Stimulated activated naive CD8-positive, alpha-beta T cell treated with anti-CD3 and anti-CD28 coated beads, Interleukin-15, Interleukin-2, amounts not matched to agents 100 ng/mL and 50 ng/mL, for 24 hours (primary cell): Measurements from ENCODE around the gene SDHB.
A peak's percentile ranks its signal among the peaks of the same experiment; 100 is the strongest.

Experiments
- H3K27ac Mint-ChIP-seq: one replicate; pipeline ENCODE4 v1.8.0; 2021; ENCODE audit warnings: mild to moderate bottlenecking, mixed read lengths
- H3K27me3 Mint-ChIP-seq: one replicate; pipeline ENCODE4 v1.8.0; 2021; ENCODE audit warnings: mixed read lengths
- H3K36me3 Mint-ChIP-seq: one replicate; pipeline ENCODE4 v1.8.0; 2021; ENCODE audit warnings: low read depth, mixed read lengths
- H3K4me1 Mint-ChIP-seq: one replicate; pipeline ENCODE4 v1.8.0; 2021; ENCODE audit warnings: low read depth, mixed read lengths
- H3K4me3 Mint-ChIP-seq: one replicate; pipeline ENCODE4 v1.8.0; 2021; ENCODE audit warnings: mild to moderate bottlenecking, mixed read lengths
- H3K9me3 Mint-ChIP-seq: one replicate; pipeline ENCODE4 v1.8.0; 2021; ENCODE audit warnings: mixed read lengths

The SDHB gene

DNA sequence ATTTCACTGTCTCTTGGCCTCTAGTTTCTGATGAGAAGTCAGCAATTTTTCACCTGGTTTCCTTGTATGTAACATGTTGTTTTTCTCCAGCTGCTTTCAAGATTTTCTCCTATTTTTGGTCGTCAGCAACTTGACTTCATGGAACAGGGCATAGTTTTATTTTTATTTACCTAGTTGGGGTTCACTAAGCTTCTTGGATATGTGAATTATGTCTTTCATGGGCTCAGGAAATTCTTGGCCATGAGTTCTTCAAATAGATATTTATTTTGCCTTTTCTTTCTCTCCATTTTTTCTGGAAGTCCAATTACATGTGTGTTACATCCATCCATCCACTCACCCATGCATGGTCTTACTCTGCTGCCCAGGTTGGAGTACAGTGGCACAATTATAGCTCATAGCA, 13.7 kb downstream of the SDHB start:
- H3K27ac Mint-ChIP-seq: peak overlapping the region; percentile 1
- H3K4me1 Mint-ChIP-seq: peaks cover 3% of the 10 kb centered on the region
- no peaks in the 10 kb centered on the region for H3K9me3 Mint-ChIP-seq
- no peaks in the 10 kb centered on the region for H3K27me3 Mint-ChIP-seq
- H3K4me3 Mint-ChIP-seq: no peak overlapping the region
- H3K36me3 Mint-ChIP-seq: peaks cover 53% of the 10 kb centered on the region

DNA sequence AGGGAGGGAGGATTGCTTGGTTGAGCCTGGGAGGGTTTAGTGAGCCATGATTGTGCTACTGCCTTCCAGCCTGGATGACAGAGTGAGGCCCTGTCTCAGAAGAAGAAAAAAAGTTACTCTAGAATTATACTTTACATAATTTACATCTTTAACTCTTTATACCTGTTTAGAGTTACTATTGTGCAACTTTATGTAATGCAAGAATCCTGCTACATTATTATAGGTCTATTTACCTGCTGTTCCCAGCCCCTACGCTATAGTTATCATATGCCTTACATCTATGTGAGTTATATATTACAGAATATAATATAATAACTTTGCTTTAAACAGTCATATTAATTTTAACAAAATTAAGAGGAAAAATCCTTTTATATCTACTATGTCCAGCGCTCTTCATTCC, 14.3 kb downstream of the SDHB start:
- no peak overlapping the region for H3K27ac Mint-ChIP-seq
- H3K4me3 Mint-ChIP-seq: no peak overlapping the region
- no peaks in the 10 kb centered on the region for H3K27me3 Mint-ChIP-seq
- H3K9me3 Mint-ChIP-seq: no peaks in the 10 kb centered on the region
- peaks cover 47% of the 10 kb centered on the region for H3K36me3 Mint-ChIP-seq
- H3K4me1 Mint-ChIP-seq: no peaks in the 10 kb centered on the region

DNA sequence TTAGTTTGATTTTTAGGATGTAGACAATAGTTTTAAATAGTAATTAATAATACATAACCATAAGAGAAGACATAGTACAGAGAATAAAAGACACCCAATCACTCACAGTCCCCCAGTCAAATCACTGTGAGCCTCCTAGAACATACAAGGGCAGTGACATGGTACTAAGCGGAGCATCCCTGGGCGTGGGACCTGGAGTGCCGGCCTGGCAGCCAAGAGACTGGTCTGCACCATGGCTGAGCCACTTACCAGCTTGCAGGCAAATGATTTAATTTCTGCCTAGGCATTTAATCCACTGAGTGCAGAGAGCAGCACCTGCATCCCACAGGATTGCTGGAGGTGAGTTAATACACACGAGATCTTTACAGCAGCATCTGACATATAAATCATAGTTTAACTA, 20.4 kb downstream of the SDHB start:
- no peak overlapping the region for H3K27ac Mint-ChIP-seq
- H3K4me3 Mint-ChIP-seq: no peak overlapping the region
- no peaks in the 10 kb centered on the region for H3K27me3 Mint-ChIP-seq
- no peaks in the 10 kb centered on the region for H3K9me3 Mint-ChIP-seq
- no peaks in the 10 kb centered on the region for H3K4me1 Mint-ChIP-seq
- peaks cover 22% of the 10 kb centered on the region for H3K36me3 Mint-ChIP-seq

DNA sequence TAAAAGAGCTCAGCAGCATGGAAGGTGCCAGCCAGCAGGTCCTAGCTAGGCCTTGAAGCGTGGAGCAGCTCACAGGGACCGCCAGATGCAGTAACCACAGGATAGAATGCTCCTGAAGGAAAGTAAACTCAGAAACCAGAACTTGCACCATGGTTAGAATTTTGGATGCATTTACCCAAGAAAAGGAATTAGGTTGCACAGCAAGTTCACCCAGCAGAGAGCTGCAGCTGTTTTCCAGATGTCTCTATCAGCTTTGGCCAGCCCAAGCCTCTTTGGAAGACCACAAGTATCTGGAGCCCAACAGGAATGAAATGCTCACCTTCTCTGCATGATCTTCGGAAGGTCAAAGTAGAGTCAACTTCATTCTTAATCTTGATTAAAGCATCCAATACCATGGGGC, 21.1 kb downstream of the SDHB start:
- Mint-ChIP-seq H3K27ac (no peak overlapping the region), H3K4me3 (no peak overlapping the region), H3K9me3 (no peaks in the 10 kb centered on the region), H3K4me1 (no peaks in the 10 kb centered on the region), H3K27me3 (no peaks in the 10 kb centered on the region), H3K36me3 (peaks cover 23% of the 10 kb centered on the region)

DNA sequence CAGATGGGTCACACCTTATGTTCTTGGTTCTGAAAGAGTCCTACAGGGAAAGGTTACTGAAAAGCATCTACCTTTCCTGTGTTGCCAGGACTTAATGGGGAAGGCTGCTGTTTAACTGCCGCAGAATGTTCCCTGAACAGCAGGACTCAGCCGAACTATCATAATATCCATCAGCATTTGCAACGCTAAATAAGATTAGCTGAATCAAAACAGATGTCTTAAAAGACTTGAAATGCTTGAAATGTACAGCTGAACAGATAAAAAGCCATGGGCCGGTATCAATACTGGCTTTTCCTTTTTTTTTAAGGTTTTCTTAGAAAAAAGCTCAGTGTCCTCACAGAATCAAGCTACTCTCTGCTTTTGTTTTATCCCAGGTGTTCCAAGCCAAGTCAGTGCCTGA, 22.4 kb downstream of the SDHB start:
- H3K36me3 Mint-ChIP-seq: peaks cover 33% of the 10 kb centered on the region

DNA sequence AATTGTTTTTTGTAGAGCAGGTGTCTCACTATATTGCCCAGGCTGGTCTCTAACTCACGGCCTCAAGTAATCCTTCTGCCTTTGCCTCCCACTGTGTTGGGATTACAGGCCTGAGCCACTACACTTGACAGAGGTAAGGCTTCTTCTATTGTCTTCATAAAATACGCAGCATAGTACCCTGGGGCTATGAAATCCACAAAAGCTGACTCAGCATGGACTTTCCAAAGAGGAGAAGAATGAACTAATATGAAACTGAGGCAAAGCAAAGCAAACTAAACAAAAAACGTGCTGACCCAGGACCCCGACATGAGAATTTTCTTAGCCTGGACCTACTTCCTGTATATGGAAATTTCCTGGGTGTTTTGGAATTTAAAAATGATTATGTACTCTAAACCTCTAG, 23.6 kb downstream of the SDHB start:
- no peak overlapping the region for H3K4me3 Mint-ChIP-seq
- H3K36me3 Mint-ChIP-seq: peaks cover 33% of the 10 kb centered on the region
- H3K27ac Mint-ChIP-seq: no peak overlapping the region
- no peaks in the 10 kb centered on the region for H3K27me3 Mint-ChIP-seq
- H3K4me1 Mint-ChIP-seq: no peaks in the 10 kb centered on the region
- H3K9me3 Mint-ChIP-seq: no peaks in the 10 kb centered on the region

More for the DNA sequence above, 22.4 kb downstream of the SDHB start:
- Mint-ChIP-seq H3K9me3 (no peaks in the 10 kb centered on the region), H3K27ac (no peak overlapping the region), H3K27me3 (no peaks in the 10 kb centered on the region), H3K4me3 (no peak overlapping the region), H3K4me1 (no peaks in the 10 kb centered on the region)

DNA sequence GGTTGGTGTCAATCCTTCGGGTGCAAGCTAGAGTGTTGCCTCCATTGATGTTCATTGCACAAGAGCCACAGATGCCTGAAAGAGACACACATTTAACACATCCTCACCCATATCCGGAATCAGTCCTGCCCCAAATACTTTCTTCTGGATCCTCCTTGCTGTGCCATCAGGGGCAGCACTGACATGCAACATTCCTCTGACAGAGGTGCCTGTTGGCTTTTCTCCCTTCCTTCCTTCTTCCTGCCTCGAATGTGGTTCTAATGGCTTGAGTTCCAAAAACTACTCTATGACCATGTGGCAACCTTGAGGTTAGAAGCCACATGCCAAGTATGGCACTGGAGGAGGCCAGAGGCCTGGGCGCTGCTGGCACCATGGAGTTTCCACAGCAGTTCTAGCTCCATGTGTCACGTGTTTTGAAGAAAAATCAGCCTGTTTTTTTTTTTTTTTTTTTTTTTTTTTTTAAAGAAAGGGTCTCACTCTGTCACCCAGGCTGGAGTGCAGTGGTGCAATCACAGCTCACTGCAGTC, 25.1 kb downstream of the SDHB start:
- no peaks in the 10 kb centered on the region for H3K9me3 Mint-ChIP-seq
- H3K27me3 Mint-ChIP-seq: no peaks in the 10 kb centered on the region
- H3K4me3 Mint-ChIP-seq: no peak overlapping the region
- H3K27ac Mint-ChIP-seq: no peak overlapping the region
- H3K4me1 Mint-ChIP-seq: no peaks in the 10 kb centered on the region
- peaks cover 44% of the 10 kb centered on the region for H3K36me3 Mint-ChIP-seq

DNA sequence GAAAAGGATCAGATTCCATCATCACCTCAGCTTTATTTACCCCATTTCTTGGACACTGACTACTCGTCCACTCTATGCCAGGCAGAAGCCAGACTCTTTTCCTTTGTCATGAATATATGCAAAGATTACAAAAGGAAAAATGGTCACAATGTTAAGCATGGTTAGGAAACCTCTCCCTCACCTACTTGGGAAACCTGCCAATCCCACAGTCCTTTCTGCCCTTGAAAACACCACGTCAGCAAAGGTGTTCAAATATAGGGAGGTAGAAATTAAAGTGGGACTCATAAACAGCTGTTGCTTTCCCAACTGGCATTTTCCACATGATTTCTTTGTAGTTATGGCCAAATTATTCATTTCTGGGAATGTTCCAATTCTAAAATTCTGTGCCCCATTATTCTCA, 25.9 kb downstream of the SDHB start:
- Mint-ChIP-seq H3K9me3 (no peaks in the 10 kb centered on the region), H3K4me1 (no peaks in the 10 kb centered on the region), H3K36me3 (peaks cover 52% of the 10 kb centered on the region), H3K4me3 (no peak overlapping the region), H3K27ac (no peak overlapping the region), H3K27me3 (no peaks in the 10 kb centered on the region)

DNA sequence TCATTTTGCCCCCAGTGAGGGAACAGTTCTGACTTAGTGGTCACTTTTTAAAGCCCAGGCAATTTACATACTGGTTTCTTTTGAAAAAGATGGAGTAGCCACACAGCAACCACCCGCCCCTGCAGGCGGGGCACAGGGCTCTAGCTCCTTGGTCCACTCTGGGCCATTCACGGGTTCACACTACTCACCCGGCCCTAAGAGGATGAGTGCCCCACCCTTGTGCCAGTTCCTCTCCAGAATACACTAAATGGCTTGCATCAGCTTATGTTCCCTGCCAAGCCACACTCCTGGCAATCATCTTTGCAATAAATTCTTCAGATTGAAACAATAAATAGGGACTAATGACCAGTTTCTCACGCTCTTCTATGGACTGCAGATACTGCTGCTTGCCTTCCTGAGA, 26.4 kb downstream of the SDHB start:
- H3K4me1 Mint-ChIP-seq: no peaks in the 10 kb centered on the region
- H3K27me3 Mint-ChIP-seq: no peaks in the 10 kb centered on the region
- H3K36me3 Mint-ChIP-seq: peaks cover 57% of the 10 kb centered on the region
- H3K9me3 Mint-ChIP-seq: no peaks in the 10 kb centered on the region
- no peak overlapping the region for H3K4me3 Mint-ChIP-seq
- H3K27ac Mint-ChIP-seq: no peak overlapping the region

DNA sequence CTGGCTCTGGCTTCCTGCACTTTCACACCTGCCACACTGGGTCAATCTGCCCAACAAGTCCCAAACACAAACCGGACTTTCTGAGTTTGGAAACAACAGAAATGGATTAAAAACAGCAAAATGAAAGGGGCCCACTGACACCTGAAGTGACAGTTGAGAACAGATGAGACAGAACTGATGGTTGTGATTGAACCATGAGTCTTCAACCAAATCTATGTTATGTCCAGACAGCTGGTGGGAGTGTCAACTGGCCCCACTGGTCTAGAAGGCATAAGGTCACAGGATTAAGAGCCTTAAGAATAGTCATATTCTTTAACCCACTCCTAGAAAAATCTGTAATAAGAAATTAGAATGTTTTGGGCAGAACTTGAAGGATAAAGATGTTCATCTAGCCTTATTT, 29.1 kb downstream of the SDHB start:
- Mint-ChIP-seq H3K27me3 (no peaks in the 10 kb centered on the region), H3K9me3 (no peaks in the 10 kb centered on the region), H3K4me1 (no peaks in the 10 kb centered on the region), H3K36me3 (peaks cover 72% of the 10 kb centered on the region), H3K27ac (no peak overlapping the region), H3K4me3 (no peak overlapping the region)

DNA sequence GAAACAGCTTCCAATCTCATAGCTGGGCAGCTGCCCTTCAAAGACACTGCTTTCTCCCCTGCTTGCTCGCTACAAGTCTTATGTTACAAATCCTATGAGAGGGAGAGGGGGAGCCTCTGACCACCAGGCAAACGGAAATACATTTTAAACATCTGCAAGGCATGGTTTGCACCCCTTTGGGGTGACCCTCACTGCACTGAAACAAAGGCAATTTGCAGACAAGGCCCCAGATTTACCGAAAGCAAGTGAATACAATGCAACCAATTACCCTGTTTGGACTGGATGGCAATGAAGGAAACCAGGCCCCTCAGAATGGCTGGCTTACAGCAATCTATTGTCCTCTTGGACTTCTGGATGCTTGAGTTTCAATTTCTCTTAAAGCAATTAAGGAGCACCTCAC, 30.3 kb downstream of the SDHB start:
- no peak overlapping the region for H3K27ac Mint-ChIP-seq
- no peaks in the 10 kb centered on the region for H3K9me3 Mint-ChIP-seq
- H3K27me3 Mint-ChIP-seq: no peaks in the 10 kb centered on the region
- no peak overlapping the region for H3K4me3 Mint-ChIP-seq
- H3K36me3 Mint-ChIP-seq: peaks cover 74% of the 10 kb centered on the region
- H3K4me1 Mint-ChIP-seq: peaks cover 9% of the 10 kb centered on the region

DNA sequence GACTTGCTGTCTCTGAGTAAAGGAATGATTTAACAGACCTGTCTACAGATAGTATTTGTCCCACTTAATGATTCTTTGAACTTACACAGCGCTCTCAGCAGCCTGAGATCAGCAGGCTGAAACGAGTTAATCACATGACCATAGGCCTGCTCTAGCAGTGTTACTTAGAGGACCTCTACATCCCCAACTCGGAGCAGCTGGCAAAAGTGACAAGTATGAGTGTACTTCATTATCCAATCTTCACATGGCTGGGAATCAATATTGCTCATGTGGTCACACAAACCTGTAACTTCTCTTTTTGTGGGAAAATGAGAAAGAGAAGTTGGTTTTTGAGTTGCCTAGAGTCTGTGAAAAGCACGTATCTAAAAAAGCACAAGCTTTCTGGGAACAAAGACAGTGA, 30.7 kb downstream of the SDHB start:
- H3K4me3 Mint-ChIP-seq: no peak overlapping the region
- H3K27ac Mint-ChIP-seq: no peak overlapping the region
- H3K36me3 Mint-ChIP-seq: peaks cover 74% of the 10 kb centered on the region
- H3K9me3 Mint-ChIP-seq: no peaks in the 10 kb centered on the region
- no peaks in the 10 kb centered on the region for H3K27me3 Mint-ChIP-seq
- peaks cover 9% of the 10 kb centered on the region for H3K4me1 Mint-ChIP-seq

DNA sequence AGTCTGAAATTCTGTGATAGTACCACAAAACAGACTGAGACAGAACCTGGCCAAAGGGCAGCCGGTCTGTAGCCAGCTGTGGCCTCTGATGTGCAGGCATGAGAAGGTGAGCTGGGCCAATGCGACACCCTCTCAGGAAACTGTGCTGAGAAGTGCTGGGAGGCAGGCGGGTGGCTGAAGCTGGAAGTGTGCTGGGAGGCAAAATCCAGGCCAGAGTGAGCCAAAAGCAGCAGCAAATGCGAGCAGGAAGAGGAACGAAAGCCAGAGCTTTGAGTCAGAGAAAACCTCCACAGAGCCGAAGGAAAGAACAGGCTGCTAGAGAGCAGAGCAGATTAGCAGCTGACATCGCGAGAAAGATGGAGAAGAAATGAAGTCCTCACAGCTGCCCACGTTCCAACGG, 31.9 kb downstream of the SDHB start:
- H3K27ac Mint-ChIP-seq: no peak overlapping the region
- H3K4me1 Mint-ChIP-seq: peaks cover 9% of the 10 kb centered on the region
- peaks cover 64% of the 10 kb centered on the region for H3K36me3 Mint-ChIP-seq
- H3K9me3 Mint-ChIP-seq: no peaks in the 10 kb centered on the region
- no peak overlapping the region for H3K4me3 Mint-ChIP-seq
- H3K27me3 Mint-ChIP-seq: no peaks in the 10 kb centered on the region

DNA sequence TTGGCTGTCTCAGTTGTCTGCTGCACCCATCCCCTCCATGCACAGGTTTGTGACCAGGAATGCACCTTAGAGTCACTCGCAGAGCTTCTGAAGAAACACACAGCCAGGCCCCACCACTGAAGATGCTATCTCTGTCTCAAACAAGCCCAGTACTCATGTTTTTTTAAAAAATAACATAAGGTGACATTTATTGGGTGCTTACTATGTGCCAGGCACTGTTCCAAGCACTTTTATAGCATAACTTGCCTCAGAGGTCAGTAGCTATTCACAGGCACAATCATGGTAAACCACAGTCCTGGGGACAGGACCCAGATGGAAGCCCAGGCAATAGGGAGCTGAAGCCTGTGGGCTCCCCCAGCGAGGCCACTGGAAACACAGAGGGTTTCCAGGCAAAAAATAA, 33.3 kb downstream of the SDHB start:
- Mint-ChIP-seq H3K36me3 (peaks cover 63% of the 10 kb centered on the region), H3K4me1 (peaks cover 9% of the 10 kb centered on the region), H3K27me3 (no peaks in the 10 kb centered on the region), H3K9me3 (no peaks in the 10 kb centered on the region), H3K27ac (no peak overlapping the region), H3K4me3 (no peak overlapping the region)

DNA sequence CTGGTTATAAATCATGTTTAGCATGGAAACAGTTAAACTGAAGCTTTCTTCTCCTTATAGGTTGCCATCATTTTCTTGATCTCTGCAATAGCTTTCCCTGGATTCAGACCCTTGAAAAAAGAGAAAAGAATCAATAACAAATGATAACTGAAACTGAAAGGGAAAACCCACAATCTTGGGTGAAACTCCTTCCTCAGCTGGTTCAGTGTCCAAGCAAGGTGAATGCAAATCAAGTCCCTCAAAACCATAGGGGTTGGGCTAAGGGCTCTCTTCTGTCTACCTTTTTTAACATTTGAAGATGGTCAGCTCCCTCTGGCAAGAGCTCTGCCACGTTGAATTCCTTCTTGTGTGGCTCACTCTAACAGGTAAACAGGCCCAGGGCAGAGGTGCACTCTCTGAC, 35.0 kb downstream of the SDHB start:
- H3K4me3 Mint-ChIP-seq: no peak overlapping the region
- H3K36me3 Mint-ChIP-seq: peaks cover 52% of the 10 kb centered on the region
- no peaks in the 10 kb centered on the region for H3K27me3 Mint-ChIP-seq
- peaks cover 9% of the 10 kb centered on the region for H3K4me1 Mint-ChIP-seq
- no peaks in the 10 kb centered on the region for H3K9me3 Mint-ChIP-seq
- H3K27ac Mint-ChIP-seq: peak overlapping the region; percentile 61

DNA sequence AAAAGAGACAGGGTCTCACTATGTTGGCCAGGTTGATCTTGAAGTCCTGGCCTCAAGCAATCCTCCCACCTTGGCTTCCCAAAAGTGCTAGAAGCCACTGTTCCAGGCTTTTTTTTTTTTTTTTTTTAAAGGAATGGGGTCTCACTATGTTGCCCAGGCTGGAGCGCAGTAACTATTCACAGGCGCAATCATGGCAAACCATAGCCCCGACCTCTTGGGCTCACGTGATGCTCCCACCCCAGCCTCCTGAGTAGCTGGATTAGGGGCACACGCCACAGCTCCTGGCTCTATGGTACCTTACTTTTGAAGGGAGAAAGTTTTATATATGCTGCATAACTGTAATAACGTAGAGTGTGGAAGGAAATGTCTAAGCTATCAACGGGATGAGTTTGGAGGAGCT, 36.4 kb downstream of the SDHB start:
- no peak overlapping the region for H3K27ac Mint-ChIP-seq
- H3K9me3 Mint-ChIP-seq: no peaks in the 10 kb centered on the region
- peaks cover 9% of the 10 kb centered on the region for H3K4me1 Mint-ChIP-seq
- H3K36me3 Mint-ChIP-seq: peaks cover 38% of the 10 kb centered on the region
- no peaks in the 10 kb centered on the region for H3K27me3 Mint-ChIP-seq
- no peak overlapping the region for H3K4me3 Mint-ChIP-seq

DNA sequence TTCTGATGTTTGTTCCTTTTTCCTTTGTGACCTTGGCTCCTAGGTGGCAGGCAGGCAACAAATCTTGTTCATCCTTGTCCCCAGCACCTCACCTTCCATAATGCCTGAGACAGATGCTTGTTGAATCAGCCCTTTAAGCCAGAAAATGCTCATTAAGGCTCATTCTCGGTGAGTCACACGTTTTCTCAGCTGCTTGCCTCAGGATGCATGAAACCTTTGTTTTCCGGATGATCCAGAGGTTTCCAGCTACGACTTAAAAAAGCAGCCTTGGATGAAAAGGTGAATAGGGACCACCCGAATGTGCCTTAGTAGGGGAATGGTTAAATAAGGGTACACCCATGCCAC, 37.5 kb downstream of the SDHB start:
- peaks cover 9% of the 10 kb centered on the region for H3K4me1 Mint-ChIP-seq
- H3K27me3 Mint-ChIP-seq: no peaks in the 10 kb centered on the region
- no peak overlapping the region for H3K27ac Mint-ChIP-seq
- H3K9me3 Mint-ChIP-seq: no peaks in the 10 kb centered on the region
- peaks cover 30% of the 10 kb centered on the region for H3K36me3 Mint-ChIP-seq
- H3K4me3 Mint-ChIP-seq: no peak overlapping the region
